ENCODE measurements around the gene RAP1A.

- no peak for TF ChIP-seq TAF1 (IDR thresholded peaks at IDR 0.05; ENCODE audit: borderline replicate concordance, low read depth, low read length)
- no peak for TF ChIP-seq CTCF (IDR thresholded peaks at IDR 0.05)
- TF ChIP-seq USF2 (IDR thresholded peaks at IDR 0.05; ENCODE audit: borderline replicate concordance, low read depth, low read length) = no peak
- no peak for TF ChIP-seq IRF3 (IDR thresholded peaks at IDR 0.05; ENCODE audit: low read depth, low read length)
- TF ChIP-seq JUND (IDR thresholded peaks at IDR 0.05) = no peak
- no peak for TF ChIP-seq FOXJ3 (CRISPR knock-in tag; IDR thresholded peaks at IDR 0.05)
- no peak for TF ChIP-seq EP300 (IDR thresholded peaks at IDR 0.05; ENCODE audit: borderline replicate concordance in 1 of 2, low read depth in 1 of 2, low read length in 1 of 2)
- no peak for TF ChIP-seq POLR2AphosphoS5 (IDR thresholded peaks at IDR 0.05; ENCODE audit: low read depth, low read length)
Measured at GRCh38 chr1:111756124-111756513, 136.5 kb downstream of the RAP1A start.
